DMS114 treated with DMSO at 0.1 percent for 48 hours (cell line): ENCODE results near the gene GINS3.
"Not testable (repeated sequence)": the region's sequence is repeated elsewhere in the genome, so short reads cannot be mapped to it uniquely, and the experiment has no call there.

Experiments used
- DNase-seq: peaks from one replicate; lab custom pipeline; 2025; ENCODE audit not compliant: unreplicated experiment; lab: John Stamatoyannopoulos, UW

GINS3 gene

DNA sequence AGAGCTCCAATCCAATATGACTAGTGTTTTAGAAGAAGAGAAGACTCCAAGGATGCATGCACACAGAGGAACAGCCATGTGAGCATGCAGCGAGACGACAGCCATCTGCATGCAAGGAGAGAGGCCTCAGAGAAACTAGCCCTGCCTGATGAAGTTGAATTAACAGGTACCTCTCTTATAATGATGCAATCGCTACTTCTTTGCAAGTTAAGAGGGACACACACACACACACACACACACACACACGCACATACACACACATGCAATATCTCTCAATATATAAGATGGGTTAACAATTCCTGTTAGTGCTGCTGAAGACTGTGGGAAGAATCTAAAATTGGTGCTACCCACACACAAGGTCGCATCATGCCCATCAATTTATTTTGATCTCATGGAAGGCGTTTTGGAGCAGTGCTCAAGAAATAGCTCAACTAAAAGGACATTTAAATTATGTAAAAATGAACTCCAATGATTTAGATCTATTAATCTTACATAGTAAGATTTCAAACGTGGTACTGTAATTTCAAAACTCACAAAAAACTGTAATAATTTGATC lies 7.0 kb upstream of the GINS3 start:
- no peak for DNase-seq

DNA sequence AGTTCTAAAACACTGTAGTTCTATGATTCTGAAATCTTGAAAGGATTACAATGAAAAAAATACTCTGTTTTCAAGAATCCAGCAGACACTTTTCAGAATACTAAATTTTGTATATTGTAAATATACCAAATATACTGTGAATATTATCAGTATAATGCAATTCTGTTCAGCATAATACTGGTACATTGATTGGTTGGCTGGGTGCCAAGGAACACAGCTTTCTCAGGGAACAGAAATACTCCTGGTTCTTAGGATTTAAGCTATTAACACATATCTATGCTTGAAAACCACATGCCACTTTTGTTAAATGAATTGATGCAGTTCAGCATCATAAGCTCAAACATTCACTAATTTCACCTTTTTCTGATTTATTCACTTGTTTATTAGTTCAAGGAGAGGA lies 2.5 kb upstream of the GINS3 start:
- no peak for DNase-seq

DNA sequence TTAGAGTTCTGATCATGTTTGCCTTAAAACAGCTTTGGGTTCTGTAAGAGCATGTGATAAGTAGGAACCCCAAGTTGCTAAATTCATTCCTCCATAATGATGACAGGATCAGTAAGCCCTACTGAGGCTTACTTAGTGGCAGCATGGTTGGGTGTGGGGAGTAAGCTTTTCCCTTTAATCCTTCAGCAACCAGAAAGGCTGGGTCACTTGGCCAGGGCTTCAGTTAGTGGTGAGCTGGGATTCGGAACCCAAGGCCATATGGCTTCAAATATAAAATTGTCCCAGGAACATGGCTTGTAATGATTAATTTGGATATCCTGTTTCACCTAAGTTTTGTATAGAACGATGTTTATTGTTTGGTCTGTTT lies 850 bp downstream of the GINS3 start:
- peak; percentile 55 for DNase-seq

DNA sequence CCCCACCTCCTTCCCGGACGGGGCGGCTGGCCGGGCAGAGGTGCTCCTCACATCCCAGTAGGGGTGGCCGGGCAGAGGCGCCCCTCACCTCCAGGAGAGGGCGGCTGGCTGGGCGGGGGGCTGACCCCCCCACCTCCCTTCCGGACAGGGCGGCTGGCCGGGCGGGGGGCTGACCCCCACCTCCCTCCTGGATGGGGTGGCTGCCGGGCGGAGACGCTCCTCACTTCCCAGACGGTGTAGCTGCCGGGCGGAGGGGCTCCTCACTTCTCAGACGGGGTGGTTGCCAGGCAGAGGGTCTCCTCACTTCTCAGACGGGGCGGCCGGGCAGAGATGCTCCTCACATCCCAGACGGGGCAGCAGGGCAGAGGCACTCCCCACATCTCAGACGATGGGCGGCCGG lies 4.6 kb downstream of the GINS3 start:
- not testable (repeated sequence) for DNase-seq

DNA sequence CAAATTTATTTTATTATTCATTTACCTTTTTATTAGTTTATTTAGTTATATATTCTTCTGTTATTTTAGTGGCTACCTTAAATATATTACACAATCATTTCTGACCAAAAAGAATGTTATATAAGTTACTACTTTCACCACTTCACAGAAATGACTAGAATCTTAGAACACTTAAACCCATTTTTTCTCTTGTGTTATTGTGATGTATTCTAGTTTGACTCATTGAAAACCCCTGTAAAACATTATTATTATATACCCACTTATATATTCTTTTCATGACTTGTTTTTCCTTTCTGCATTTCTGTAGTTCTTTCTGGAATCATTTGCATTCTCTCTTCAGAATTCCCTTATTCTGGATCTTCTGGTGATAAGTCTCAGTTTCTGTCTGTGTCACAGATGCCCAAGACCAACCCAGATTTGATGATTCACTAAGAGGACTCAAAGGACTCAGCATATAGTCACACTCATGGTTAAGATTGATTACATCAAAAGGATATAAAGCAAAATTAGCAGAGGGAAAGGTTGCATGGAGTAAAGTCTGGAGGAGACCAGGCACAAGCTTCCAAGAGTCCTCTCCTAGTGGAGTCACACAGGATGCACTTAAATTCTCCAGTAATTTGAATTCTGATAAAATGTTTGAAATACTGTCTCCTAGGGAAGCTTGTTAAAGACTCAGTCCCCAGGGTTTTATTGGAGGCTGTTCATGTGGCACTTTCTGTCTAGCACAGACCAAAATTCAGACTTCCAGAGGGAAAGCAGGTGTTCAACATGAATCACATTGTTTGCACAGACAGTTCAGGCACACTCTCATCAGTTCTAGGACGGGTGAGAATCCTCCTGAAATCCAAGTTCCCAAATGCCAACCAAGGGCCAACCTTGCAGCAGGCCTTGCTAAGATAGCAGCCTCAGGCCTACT lies 7.7 kb downstream of the GINS3 start:
- DNase-seq, result no peak

DNA sequence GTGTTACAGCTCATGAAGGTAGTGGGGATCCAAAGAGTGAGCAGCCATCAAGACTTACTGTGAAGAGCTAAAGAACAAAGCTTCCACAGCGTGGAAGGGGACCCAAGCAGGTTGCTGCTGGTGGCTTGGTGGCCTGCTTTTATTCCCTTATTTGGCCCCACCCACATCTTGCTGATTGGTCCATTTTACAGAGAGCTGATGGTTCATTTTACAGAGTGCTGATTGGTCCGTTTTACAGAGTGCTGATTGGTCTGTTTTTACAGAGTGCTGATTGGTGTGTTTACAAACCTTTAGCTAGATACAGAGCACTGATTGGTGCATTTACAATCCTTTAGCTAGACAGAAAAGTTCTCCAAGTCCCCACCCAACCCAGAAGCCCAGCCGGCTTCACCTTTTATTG lies 9.0 kb downstream of the GINS3 start:
- DNase-seq, result not testable (repeated sequence)

DNA sequence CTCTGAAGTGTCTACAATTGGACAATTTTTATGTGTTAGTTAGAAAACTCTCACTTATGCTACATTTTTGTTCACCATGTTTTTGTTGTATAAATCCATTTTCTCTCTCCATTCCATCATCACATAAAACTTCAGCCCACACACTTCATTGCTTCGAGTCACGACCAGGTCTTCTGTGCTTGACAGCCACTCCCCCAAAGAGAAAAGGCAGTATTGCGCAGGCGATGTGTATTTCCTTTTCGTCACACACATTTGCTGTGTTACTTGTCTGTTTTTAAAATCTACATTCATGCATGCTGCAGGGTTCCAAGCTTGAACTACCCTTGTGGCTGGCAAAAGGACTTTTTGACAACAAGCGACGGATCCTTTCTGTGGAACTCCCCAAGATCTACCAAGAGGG lies 10.5 kb downstream of the GINS3 start:
- DNase-seq, result no peak

DNA sequence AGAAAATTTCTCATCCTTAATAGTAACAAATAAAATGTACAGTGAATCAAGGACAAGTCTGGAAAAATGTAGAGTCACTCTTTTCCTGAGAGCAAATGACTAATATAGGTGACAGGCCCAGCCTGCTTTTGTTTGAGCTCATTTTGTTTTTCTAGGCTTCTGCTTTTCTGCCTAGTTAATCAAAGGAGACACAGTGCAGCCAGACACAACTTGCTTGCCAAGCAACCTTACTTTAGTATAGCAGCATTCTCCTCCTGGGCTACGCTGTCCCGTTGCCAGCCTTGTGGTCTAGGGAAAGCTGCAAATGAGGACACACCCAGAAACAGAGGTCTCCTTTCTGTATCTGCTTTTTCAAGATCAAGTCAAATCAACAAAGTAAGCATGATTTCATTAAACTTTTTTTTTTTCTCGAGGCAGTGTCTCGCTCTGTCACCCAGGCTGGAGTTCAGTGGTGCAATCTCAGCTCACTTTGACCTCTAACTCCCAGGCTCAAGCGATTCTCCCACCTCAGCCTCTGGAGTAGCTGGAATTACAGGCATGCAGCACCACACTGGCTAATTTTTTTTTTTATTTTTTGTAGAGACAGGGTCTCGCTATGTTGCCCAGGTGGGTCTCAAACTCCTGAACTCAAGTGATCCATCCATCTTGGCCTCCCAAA lies 17.2 kb downstream of the GINS3 start:
- DNase-seq, result no peak

DNA sequence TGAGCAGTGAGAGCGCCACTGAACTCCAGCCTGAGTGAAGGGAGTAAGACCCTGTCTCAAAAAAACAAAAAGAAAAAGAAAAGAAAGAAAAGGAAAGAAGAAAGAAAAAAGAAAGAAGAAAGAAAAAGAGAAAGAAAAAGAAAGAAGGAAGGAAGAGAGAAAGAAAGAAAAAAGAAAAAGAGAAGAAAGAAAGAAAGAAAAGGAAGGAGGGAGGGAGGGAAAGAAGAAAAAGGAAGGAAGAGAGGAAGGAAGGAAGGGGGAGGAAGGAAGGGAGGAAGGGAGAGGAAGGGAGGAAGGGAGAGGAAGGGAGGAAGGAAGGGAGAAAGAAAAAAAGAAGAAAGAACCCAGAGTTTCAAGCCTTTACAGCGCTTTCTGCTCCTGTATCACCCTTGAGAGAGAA lies 19.1 kb downstream of the GINS3 start:
- no peak for DNase-seq

DNA sequence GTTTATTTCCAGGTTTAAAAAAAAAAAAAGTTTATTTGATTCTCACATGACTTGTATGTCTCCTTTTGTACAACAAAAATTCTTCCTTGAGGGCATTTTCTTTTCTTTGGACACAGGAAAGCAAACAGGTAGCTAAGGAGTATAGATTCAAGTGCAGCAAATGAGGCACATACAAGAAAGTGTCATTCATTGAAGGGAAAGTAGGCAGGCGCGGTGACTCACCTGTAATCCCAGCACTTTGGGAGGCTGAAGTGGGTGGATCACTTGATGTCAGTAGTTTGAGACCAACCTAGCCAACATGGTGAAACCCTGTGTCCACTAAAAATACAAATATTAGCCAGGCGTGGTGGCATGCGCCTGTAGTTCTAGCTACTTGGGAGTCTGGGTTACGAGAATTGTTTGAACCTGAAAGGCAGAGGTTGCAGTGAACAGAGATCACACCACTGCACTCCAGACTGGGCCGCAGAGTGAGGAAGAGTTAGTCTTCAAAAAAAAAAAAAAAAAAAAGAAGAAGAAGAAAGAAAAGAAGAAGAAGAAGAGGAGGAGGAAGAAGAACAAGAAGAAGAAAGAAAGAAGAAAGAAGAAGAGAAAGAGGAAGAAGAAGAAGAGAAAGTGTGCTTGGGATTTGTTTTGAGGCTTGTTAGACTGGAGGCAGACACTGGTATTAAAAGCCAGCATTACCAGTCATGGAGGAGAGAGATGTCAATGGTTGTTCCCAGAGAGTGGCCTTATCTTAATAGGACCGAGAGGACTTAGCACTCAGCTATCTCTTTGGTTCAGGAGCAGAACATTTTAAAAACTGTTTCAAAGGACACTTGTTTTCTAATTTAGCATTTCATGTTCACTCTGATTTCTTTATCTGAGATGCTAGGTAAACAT lies 19.7 kb downstream of the GINS3 start:
- DNase-seq, result no peak

DNA sequence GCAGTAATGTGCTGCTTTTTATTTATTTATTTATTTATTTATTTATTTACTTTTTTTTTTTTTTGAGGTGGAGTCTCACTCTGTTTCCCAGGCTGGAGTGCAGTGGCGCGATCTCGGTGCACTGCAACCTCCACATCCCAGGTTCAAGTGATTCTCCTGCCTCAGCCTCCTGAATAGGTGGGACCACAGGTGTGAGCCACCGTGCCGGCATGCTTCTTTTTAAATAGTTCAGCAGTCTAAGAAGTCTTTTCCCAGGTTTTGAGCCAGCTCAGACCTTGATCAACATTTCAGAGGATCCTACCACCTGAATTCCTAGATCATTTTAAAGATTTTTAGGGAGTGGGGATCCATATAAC lies 20.3 kb downstream of the GINS3 start:
- not testable (repeated sequence) for DNase-seq

DNA sequence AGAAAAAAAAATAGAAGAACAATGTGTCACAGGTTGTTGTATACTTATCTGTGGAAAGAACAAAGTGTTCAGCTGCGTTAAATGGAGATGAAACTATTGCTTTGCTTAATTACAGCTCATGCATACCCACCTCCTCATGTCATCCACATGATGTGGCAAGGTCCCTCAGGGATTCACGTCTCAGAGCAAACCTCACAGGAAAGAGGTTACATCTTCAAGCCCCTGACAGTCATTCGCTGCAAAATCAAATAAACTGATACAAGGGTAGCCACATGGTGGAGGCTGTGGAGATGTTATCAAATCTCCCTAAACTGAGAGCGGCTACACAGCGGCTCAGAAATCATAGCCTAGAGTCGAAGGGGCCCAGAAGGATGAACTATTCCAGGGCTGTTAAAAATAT lies 21.1 kb downstream of the GINS3 start:
- no peak for DNase-seq

DNA sequence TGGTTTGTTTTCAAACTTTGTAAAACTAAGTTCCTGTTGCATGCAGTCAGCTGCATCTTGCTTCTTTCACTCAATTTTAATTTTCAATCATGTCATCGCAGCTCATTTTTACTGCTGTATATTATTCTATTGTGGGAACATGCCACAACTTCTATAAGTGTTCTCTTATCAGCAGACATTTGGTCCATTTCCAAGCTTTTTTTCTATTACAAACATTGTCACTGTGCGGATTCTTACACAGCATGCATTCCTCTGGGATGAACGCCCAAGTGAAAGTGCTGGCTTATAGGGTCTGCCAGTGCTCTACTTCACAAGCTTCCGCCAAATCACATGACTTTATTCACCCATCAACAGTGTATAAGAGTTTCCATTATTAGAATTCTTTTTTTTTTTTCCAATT lies 22.7 kb downstream of the GINS3 start:
- no peak for DNase-seq

DNA sequence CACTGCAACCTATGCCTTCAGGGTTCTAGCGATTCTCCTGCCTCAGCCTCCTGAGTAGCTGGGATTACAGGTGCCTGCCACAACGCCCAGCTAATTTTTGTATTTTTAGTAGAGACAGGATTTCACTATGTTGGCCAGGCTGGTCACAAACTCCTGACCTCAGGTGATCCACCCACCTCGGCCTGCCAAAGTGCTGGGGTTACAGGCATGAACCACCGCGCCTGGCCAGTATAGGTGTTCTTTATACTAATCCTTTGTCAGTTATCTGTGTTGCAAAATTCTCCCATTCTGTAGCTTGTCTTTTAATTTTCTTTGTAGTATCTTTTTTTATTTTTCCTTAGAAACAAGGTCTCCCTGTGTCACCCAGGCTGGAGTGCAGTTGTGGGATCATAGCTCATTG lies 23.7 kb downstream of the GINS3 start:
- not testable (repeated sequence) for DNase-seq

DNA sequence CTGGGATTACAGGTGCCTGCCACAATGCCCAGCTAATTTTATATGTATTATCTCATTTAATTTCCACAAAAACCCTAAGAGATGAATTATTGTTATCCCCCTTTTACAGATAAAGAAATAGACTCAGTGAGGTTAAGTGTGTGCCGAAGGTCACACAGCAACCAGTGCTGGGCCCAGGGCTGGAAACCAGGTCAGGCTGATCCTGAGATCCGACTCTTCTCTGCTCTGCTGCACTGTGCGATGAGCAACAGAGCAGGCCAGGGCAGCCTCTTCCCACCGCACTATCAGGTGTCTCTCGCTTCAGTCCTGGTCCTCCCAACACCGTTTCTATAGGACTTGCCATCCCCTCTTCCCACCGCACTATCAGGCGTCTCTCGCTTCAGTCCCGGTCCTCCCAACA lies 24.8 kb downstream of the GINS3 start:
- no peak for DNase-seq

DNA sequence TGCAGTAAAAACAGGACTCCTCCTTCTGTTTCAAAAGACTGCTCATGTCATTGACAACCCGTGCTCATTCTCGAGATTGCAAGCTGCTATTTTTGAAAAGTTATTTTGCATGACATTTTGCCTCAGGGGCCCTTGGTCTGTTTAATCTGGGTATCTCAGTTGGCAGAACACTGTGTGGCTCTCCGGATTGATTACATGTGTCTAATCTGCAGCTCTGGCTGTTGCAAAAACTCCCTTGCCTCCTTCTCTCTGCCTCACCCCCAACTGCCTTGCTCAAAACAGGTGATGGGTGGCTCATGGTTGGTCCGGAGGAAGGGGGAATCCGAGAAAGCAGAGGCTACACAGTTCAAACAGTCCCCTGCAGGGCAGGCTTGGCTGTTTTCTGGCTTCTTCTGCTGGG lies 25.3 kb downstream of the GINS3 start:
- no peak for DNase-seq

DNA sequence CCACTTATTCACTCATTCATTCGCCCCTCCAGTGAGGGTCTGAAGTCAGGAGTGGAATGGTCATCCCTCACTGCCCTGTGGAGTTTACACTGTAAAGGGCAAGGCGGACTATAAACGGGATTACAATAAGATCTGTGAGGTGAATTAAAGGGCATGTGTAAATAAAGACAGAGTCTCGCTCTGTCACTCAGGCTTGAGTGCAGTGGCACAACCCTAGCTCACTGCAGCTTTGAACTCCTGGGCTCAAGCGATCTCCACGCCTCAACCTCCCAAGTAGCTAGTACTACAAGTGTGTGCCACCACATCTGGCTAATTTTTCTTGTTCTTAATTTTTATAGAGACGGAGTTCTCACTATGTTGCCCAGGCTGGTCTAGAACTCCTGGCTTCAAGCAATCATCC lies 25.8 kb downstream of the GINS3 start:
- no peak for DNase-seq

DNA sequence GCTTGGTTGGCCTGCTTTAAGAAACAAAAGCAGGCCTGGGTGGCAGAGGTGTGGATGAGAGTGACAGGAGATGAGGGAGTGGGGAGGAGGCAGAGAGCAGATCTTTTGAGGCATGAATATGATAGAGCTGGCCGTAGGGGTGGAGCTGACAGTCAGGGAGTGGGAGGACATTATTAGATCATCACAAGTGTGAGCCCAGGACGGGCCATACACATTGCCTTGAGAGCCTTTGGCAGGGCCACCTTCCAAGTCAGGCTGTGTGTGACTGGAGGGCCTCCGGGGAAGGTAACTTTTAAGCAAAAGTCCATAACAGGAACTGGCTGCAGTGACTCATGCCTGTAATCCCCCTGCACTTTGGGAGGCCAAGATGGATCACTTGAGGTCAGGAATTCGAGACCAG lies 26.3 kb downstream of the GINS3 start:
- no peak for DNase-seq

DNA sequence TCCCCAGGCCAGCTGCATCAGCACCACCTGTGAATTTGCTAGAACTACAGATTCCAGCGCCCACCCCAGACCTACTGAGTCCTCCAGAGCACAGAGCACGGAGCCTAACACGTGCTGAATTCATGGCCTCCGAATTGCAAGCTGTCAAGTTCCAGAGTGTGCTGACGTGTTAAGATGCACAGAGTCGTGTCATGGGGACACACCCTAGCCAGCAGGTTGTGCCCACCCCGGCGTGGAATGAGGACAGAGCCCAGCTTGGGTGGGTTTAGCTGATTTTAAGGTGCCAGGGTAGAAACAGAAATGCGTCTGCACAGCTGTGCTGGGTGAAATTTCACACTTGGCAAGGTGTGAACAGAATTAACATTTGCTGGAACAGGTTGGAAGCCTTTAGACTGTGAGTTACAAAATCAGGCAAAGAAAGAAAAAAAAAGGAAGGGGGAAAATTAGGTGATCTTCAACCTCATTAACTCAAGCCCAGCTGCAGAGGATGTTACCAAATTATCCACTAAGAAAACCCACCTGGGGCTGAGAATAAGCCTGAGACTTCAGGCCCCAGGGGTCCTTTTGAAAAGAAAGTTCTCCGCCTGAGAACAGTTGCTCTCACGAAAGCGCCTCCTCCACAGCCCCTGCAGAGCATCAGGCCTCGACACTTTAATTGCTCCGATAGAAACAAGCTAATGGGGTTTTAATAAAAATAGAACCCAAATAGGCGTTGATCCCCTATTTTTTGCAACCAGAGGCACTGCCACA lies 27.1 kb downstream of the GINS3 start:
- DNase-seq, result no peak

DNA sequence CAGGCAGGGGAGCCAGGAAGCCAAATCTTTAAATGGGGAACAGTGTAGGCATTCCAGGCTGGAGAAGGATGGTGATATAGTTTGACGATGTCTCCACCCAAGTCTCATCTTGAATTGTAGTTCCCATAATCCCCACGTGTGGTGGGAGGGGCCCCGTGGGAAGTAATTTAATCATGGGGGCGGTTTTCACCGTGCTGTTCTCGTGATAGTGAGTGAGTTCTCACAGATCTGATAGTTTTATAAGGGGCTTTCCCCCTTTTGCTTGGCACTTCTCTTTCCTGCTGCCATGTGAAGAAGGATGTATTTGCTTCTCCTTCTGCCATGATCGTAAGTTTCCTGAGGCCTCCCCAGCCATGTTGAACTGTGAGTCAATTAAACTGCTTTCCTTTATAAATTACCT lies 28.8 kb downstream of the GINS3 start:
- no peak for DNase-seq

DNA sequence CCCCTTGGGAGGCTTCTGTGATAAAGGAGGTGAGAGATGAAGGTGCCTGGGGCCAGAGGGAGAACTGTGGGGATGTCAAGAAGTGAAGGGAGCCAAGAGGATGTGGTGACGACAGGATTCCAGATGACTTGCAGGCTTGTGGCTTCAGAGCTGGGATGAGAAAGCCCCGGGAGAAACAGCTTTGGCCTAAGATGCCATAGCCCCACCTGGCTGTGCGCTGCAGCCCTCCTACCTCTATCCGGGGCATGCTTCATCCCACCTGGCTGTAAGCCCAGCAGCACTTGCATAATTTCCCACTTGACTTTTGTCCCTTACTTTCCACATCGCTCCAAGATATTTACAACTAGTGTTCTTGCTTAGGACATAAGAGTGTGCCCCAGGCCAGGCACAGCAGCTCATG lies 29.3 kb downstream of the GINS3 start:
- no peak for DNase-seq
